Central memory CD8-positive, alpha-beta T cell (primary cell): ENCODE data around the gene CRABP1.

ENCODE experiments used
- ATAC-seq: fragments of 150-1000 bp; cut with Tn5 transposase; replicated peaks from 2 replicates; pipeline ENCODE4 v1.10.0; 2022; ENCODE audit warnings: mild to moderate bottlenecking, moderate FRiP score, moderate number of reproducible peaks; ENCODE audit not compliant: poor library complexity, severe bottlenecking; ENCODE audit errors: extremely low read depth
- DNase-seq, 2 donors: peaks; one replicate each; pipeline ENCODE4 v3.0.0; 2021; ENCODE audit warnings: low spot score in 2 of 2
- H3K27ac Mint-ChIP-seq: one replicate; pipeline ENCODE4 v1.8.0; 2022; ENCODE audit warnings: low read depth, mild to moderate bottlenecking, moderate library complexity, mixed read lengths
- H3K27me3 Mint-ChIP-seq: one replicate; pipeline ENCODE4 v1.8.0; 2022; ENCODE audit warnings: mixed read lengths
- H3K36me3 Mint-ChIP-seq: one replicate; pipeline ENCODE4 v1.8.0; 2022; ENCODE audit warnings: mild to moderate bottlenecking, moderate library complexity, mixed read lengths; ENCODE audit not compliant: insufficient read depth
- H3K4me1 Mint-ChIP-seq: one replicate; pipeline ENCODE4 v1.8.0; 2022; ENCODE audit warnings: mixed read lengths
- H3K4me3 Mint-ChIP-seq: one replicate; pipeline ENCODE4 v1.8.0; 2022; ENCODE audit warnings: mild to moderate bottlenecking, moderate library complexity, mixed read lengths
- H3K9me3 Mint-ChIP-seq: one replicate; pipeline ENCODE4 v1.8.0; 2022; ENCODE audit warnings: mixed read lengths

The CRABP1 gene

DNA sequence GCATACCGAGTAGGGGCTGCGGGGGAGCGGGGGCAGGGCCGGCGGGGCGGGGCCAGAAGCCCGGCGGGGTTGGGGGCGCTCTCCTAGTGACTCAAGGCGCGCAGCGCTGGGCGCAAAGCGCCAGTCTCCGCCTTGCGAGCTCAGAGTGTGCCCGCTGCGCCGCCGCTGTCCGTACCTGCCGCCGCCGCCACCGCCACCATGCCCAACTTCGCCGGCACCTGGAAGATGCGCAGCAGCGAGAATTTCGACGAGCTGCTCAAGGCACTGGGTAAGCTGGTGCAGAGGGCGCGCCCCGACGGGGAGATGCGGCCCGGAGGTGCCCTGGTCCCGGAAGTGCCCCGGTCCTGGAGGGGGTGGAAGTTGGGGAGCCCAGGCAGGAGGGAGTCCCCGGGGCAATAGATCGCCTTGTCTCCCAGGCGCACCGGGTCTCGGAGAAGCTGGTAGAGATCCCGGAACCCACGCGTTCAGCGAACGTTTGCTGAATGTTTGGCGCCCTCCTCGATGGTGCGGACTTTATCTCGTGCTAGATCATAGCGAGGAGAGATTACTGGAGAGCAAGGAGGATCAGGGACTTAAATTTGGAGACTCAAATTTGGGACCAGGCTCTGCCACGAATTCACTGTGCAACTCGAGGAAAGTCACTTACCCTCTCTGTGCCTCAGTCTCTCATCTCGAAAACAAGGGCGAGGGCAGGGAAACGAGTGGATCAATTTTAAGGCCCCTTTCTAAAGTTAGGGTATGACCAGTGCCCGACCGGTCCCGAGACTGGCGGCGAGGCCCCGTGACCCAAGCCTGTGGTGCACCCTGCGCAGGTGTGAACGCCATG, at the start of gene CRABP1:
Gene CRABP1, plus strand, starts transcription at position 123 of the 826 bp plus-strand sequence. Its CDS starts 76 bp downstream, at position 199.
- no peak for DNase-seq
- Mint-ChIP-seq H3K4me1 (no peaks in the 10 kb centered on the region), H3K27ac (no peak within 1 kb of the TSS), H3K4me3 (no peak within 1 kb of the TSS), H3K27me3 (peaks cover 52% of the 10 kb centered on the region), H3K9me3 (no peaks in the 10 kb centered on the region), H3K36me3 (no peaks in the 10 kb centered on the region)
- ATAC-seq: no peak

DNA sequence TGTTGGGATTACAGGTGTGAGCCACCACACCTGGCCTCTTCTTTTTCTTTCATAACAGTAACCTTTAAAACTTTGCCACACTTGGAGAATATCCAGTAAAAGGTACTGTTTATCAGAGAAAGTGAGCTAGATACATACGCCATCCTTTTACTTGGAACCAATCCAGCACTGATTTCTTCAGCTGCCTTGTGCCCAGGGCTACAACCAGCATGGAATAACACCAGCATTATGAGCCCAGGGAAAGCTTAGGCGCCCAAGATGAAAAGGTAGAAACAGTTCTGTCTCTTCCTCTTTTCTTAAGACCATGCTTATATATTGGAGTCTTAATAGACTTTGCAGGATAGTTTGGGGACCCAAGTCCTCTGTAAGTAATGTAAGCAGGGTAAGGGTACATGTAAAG, 49.1 kb upstream of the CRABP1 start:
- Mint-ChIP-seq H3K27me3 (no peaks in the 10 kb centered on the region), H3K4me1 (peaks cover 14% of the 10 kb centered on the region), H3K36me3 (peaks cover 42% of the 10 kb centered on the region)

DNA sequence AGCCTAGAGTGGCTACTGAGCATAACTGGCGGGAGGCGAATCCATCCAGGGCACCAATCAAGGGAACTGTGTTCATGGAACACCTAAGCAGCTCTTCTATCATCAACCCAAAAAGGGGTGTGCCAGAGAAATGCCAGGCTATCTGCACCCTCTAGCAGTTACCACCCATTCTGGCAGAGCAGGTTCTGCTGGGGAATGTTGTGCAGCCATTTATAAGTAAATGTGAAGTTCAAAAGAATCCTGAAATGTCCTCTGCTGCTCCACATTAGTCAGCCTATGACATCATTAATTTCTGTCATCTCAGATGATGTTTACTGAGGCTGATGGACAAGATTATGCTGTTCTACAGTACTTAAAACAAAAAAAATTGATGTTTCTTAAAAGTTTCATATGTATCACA, 48.5 kb upstream of the CRABP1 start:
- Mint-ChIP-seq H3K27me3 (no peaks in the 10 kb centered on the region), H3K9me3 (no peaks in the 10 kb centered on the region), H3K4me1 (peaks cover 8% of the 10 kb centered on the region), H3K36me3 (peaks cover 37% of the 10 kb centered on the region), H3K27ac (no peak overlapping the region), H3K4me3 (no peak overlapping the region)
- ATAC-seq (no peak), DNase-seq (no peak)

More for the DNA sequence above, 49.1 kb upstream of the CRABP1 start:
- DNase-seq: no peak
- no peak overlapping the region for H3K4me3 Mint-ChIP-seq
- no peak for ATAC-seq
- no peaks in the 10 kb centered on the region for H3K9me3 Mint-ChIP-seq
- H3K27ac Mint-ChIP-seq: no peak overlapping the region

DNA sequence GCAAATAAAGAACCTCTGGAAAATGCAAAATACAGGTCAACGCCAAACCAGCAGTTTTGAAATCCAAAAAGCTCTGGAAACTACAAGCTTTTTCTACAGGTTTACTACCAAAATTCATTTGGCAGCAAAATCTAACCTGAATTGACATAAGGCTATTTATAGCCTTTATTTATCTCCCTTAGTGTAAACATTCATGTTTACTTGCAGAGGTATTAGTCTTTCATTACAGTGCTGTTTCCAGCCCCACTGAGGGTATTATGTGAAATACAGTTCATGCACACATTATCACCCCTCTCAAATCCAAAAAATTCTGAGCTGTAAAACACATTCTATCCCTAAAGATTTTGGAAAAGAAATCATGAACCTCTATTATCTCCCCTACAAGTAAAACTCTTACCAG, 47.9 kb upstream of the CRABP1 start:
- Mint-ChIP-seq H3K4me3 (no peak overlapping the region), H3K36me3 (peaks cover 33% of the 10 kb centered on the region), H3K27ac (no peak overlapping the region), H3K9me3 (no peaks in the 10 kb centered on the region), H3K27me3 (no peaks in the 10 kb centered on the region), H3K4me1 (peaks cover 7% of the 10 kb centered on the region)
- DNase-seq (no peak), ATAC-seq (no peak)

DNA sequence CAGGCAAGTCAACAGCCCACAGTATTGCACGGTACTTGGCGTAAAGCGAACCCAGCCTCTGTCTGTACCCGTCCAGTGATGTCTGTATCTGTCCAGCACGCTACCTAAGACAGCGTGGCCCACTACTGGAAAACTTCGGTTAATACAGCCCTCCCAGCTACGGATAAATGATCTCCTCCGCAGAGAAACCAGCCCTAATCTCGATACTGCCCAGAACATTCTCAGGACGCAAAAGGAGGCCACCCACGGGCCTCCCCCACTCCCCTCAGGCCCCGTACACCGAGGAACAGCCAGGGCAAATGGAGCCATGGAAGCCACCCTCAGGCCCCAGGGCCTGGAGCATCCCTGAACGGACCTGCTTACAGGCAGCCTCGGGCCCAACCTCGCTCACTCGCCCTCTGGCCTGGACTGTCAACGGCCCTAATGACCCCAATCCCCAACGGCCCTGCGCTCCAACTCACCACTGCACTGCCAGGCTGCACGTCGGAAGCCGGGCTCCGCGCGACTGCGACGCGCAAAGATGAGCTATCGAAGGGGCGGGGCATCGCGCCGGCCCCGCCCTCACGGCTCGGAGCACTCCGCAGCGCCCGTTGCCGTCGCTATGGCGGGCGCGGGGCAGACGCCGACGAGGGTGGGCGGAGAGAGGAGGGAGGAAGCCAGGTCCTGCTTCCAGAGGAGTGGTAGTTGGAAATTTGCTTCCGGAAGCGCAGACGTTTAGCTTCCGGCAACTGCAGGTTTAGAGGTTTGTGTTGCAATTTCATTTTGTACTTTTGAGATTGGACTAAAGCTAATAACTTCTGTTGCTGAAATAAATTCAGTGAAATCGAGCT, 40.8 kb upstream of the CRABP1 start, which contains the start of gene SKIC8:
Gene SKIC8, minus strand, starts transcription at position 509 of the 830 bp plus-strand sequence. CDS start 3,923 bp downstream, outside the sequence.
- Mint-ChIP-seq H3K27ac (peak within 1 kb of the TSS; percentile 94), H3K4me3 (peak within 1 kb of the TSS; percentile 97), H3K9me3 (no peaks in the 10 kb centered on the region), H3K36me3 (peaks cover 13% of the 10 kb centered on the region), H3K4me1 (peaks cover 19% of the 10 kb centered on the region), H3K27me3 (no peaks in the 10 kb centered on the region)
- peak; percentile 94 for ATAC-seq
- DNase-seq: peak; percentile 77 to 84

DNA sequence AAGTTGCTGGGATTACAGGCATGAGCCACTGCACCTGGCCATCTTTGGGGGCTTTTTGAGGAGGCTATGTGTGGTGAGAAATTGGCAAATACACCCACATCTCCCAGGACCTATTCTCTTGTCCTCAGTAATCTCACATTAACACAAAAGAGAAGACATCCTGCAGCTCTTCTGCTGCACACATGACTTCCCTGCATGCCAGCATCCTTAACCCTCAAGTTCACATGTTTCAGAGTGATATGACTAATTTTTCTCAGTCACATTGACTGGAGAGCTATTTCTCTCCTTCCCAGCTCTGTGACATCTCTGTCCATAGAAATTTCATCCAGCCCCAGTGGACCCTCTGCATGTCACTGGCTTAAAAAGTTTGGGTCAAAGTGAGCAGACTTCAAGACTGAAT, 38.8 kb upstream of the CRABP1 start:
- Mint-ChIP-seq H3K4me1 (peaks cover 12% of the 10 kb centered on the region), H3K27me3 (no peaks in the 10 kb centered on the region), H3K4me3 (no peak overlapping the region), H3K27ac (peak overlapping the region; percentile 11), H3K36me3 (peaks cover 8% of the 10 kb centered on the region), H3K9me3 (no peaks in the 10 kb centered on the region)
- DNase-seq (no peak), ATAC-seq (no peak)

DNA sequence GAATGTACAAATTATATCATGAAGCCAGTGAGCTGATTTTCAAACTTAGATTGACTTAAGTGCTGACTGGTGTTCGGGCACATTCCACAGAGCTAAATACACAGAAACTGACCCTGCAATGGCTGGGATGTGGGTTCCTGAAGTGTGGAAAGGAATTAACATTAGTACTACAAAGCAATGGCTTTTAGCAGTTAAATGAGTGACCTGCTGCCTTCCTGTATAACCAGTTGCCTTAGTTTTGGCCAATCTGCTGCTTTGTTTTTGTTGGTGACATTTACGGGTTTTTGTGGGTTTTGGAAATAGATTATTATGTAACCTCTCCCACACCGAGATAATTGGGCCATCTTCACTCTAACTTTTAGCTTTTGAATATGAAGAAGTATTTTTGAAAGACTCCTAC, 38.3 kb upstream of the CRABP1 start:
- Mint-ChIP-seq H3K27me3 (no peaks in the 10 kb centered on the region), H3K27ac (no peak overlapping the region), H3K4me1 (peaks cover 12% of the 10 kb centered on the region), H3K4me3 (no peak overlapping the region), H3K9me3 (no peaks in the 10 kb centered on the region), H3K36me3 (peaks cover 8% of the 10 kb centered on the region)
- ATAC-seq (no peak), DNase-seq (no peak)

DNA sequence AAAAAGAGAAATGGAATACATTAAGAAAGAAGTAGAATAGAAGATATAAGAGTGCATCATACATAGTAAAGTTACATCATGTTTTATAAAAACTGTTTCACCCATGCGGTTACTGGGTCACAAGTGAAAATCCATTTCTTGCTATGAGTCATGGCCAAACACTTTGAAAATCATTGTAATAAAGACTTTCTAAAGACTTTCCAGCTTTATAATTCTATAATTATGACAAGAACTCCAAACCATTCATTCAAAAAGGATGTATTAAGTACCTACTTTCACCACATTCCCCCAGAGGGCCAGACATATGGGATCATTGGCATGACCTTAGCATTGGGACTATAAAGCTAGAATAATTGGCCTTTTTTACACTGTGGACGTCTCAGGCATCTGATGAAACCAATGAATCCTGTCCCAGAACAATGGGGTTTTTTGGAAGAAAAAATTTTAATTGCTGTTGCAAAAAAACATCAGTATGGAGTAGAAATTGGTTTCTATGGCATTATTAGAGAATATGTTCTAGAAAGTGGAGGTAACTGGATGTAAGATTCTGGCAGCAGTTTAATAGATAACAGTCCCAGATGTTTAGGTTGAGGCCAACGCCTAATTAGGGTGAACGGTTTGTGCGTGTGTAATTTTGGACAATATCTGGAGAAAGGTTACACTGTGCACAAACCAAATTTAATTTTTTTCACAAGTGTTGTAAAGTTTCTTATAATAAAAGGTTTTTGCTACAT, 37.4 kb upstream of the CRABP1 start:
- no peaks in the 10 kb centered on the region for H3K9me3 Mint-ChIP-seq
- no peak overlapping the region for H3K4me3 Mint-ChIP-seq
- H3K4me1 Mint-ChIP-seq: peaks cover 12% of the 10 kb centered on the region
- peaks cover 8% of the 10 kb centered on the region for H3K36me3 Mint-ChIP-seq
- H3K27me3 Mint-ChIP-seq: peaks cover under 1% of the 10 kb centered on the region
- no peak overlapping the region for H3K27ac Mint-ChIP-seq
- DNase-seq (no peak), ATAC-seq (no peak)

DNA sequence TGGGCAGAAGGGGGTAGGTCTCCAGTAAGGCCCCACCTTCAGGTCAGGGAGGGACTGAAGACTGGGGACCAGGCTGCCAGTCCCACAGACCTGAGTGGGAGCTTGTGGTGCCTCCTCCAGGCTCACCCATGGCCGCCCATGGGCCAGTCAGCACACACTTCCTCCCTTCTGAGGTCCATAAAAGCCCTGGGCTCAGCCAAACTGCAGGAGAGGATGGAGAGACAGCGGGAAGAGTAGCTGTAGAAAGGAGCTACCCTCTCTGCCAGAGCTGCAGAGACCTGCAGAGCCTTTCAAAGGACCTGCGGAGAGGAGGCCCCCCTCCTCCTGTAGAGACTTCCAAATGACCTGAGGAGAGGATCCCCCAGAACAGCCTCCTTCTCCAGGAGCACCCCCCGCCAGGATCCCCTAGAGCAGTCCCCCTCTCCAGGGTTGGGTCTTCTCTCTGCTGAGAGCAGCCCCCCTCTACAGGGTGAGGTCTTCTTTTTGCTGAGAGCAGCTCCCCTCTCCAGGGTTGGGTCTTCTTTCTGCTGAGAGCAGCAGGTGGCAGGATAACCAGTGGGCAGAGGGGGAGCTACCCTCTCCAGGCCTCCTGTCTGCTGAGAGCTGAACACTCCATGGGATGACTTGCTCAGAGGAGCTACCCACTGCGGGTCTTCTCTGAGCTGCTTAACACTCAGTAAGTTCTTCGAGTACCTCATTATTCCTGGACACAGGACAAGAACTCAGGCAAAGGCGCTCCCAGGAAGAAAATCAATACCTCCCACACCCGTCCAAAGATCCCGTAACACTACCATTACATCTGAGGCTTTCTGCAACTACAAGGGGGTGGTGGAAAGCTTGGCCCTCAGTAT, 35.7 kb upstream of the CRABP1 start:
- Mint-ChIP-seq H3K36me3 (peaks cover 2% of the 10 kb centered on the region), H3K4me1 (peaks cover 4% of the 10 kb centered on the region), H3K27me3 (peaks cover 7% of the 10 kb centered on the region)

DNA sequence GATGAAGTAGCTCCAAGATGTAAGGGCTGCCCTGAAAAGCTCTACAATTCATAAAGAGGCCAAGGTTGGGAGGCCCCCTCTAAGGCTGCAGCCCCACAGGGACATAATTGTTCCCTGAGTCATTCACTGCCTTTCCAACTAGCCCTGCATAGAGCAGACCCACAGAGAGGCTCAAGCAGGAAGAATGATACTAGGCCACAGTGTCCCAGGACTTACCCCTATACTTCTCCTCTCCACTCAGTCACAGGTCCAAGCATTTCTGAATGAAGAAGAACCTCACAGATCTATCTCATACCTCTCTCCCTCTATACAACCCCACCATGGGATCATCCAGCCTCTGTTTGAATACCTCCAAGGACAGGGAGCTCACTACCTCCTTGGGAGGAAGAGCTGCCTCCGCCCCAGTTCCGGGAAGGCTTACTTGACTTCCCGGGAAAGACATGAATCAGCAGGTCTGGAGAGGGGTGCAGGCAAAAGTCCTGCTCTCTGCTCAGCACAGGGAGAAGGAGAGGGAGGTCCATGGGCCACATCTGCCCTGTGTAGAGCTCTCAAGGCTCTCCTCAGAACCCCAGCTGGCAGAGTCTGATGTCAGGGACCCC, 33.9 kb upstream of the CRABP1 start:
- no peaks in the 10 kb centered on the region for H3K36me3 Mint-ChIP-seq
- ATAC-seq (no peak), DNase-seq (no peak)
- H3K27ac Mint-ChIP-seq: no peak overlapping the region
- H3K4me1 Mint-ChIP-seq: no peaks in the 10 kb centered on the region
- peaks cover 7% of the 10 kb centered on the region for H3K27me3 Mint-ChIP-seq
- H3K9me3 Mint-ChIP-seq: no peaks in the 10 kb centered on the region
- H3K4me3 Mint-ChIP-seq: no peak overlapping the region

More for the DNA sequence above, 35.7 kb upstream of the CRABP1 start:
- Mint-ChIP-seq H3K27ac (no peak overlapping the region), H3K4me3 (no peak overlapping the region), H3K9me3 (no peaks in the 10 kb centered on the region)
- DNase-seq (no peak), ATAC-seq (no peak)

DNA sequence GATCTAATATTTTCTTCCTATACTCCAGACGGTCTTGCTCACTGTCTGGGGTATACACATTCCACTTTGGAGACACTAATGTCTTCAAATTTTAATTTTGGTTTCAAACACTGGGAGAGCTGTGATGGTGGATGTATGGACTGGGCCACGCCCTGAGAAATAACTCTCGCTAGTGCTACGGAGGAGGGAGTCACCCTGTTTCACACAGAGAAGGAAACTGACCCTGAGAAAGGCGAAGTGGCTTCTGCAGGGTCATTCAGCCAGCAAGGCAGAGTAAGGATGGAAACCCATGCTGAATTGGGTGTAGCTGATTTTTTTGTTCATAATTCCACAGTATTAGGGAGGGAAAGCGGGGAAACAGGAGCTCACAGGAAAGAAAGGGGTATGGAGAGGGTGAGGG, 32.2 kb upstream of the CRABP1 start:
- H3K9me3 Mint-ChIP-seq: no peaks in the 10 kb centered on the region
- ATAC-seq (no peak), DNase-seq (no peak)
- H3K27ac Mint-ChIP-seq: no peak overlapping the region
- no peak overlapping the region for H3K4me3 Mint-ChIP-seq
- no peaks in the 10 kb centered on the region for H3K4me1 Mint-ChIP-seq
- H3K27me3 Mint-ChIP-seq: peaks cover 15% of the 10 kb centered on the region
- no peaks in the 10 kb centered on the region for H3K36me3 Mint-ChIP-seq
